UCSD-AML1 (cell line): ENCODE data around the gene CTSF.

ENCODE experiments used
- DNase-seq: peaks from one replicate; lab custom pipeline; 2025; ENCODE audit not compliant: unreplicated experiment; lab: John Stamatoyannopoulos, UW

Gene CTSF

DNA sequence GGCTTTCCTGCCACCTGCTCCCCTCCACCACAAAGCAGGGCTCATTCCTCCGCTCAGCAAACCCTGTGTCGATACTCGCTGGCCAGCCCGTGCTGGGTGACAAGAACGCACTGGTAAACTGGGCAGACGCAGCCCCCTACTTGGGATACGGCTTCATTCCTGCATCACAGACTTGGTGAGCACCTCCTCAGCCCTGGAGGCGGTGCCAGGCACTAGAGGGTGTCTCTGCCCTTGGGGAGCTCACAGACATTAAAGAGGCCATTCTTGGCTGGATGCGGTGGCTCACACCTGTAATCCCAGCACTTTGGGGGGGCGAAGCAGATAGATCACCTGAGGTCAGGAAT is 28.6 kb downstream of the CTSF start:
- DNase-seq, result no peak

GRCh38 chr11:66539170-66539869 is 29.1 kb downstream of the CTSF start:
- no peak for DNase-seq

DNA sequence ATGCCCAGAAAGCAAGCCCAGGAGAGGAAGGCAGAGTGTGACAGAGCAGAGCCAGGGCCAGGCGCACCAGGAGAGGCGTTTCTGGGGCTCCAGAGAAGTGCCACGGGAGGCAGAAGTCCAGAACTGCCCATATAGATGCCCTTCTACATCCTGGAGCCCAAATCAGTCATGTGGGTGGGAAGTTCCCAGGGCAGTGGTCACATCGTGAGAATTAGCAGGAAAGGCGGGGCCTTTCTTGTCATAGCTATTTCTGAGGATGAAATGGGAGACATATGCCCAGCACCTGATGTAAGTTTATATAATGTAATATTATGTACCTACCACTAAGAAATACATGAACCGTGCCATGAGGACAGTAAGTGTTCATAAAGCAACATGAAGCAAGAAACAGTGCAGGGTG is 35.6 kb downstream of the CTSF start:
- no peak for DNase-seq

GRCh38 chr11:66531841-66532240 is 36.6 kb downstream of the CTSF start:
- no peak for DNase-seq

- no peak for DNase-seq
Measured at GRCh38 chr11:66530927-66531709, 37.3 kb downstream of the CTSF start.

GRCh38 chr11:66529655-66530054 is 38.8 kb downstream of the CTSF start:
- no peak for DNase-seq

- DNase-seq, result no peak
Measured at GRCh38 chr11:66529069-66529468, 39.3 kb downstream of the CTSF start.

GRCh38 chr11:66524304-66525040 is 43.9 kb downstream of the CTSF start:
- DNase-seq, result no peak

DNA sequence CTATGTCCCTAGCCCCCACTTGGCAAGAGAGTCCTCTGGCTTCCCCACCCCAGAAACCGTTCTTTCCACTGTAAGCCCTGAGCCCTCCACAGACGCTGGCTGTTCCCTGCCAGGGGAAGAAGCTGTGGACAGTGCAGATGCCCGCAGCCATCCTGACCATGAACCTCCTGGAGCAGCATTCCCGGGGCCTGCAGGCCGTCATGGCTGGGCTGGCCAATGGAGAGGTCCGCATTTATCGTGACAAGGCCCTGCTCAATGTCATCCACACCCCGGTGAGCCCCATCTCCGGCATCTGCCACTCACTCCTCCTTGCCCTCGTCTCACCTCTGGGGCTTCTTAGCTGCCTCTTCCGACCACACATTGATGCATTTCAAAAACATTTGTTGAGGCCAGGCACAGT is 44.8 kb downstream of the CTSF start:
- no peak for DNase-seq
